Pancreas (tissue), 10 donors: ENCODE results near the gene KLHL24. TPM values are rescaled to one million over a fixed set of nuclear protein-coding genes. Genes with fewer than 3 reads are reported as not detected.
"Not testable (repeated sequence)": the region's sequence is repeated elsewhere in the genome, so short reads cannot be mapped to it uniquely, and the experiment has no call there.

Experiments
- ATAC-seq, 4 donors: fragments of 200-7000 bp; cut with Tn5 transposase; one replicate each; pipeline versions ENCODE4 v1.8.0 to v1.9.1; 2020; ENCODE audit warnings: mild to moderate bottlenecking in 4 of 4, moderate library complexity in 4 of 4
- DNase-seq, 6 donors: peaks; one replicate each; pipeline ENCODE4 v3.0.0-alpha.2; 2020
- FAIRE-seq: peaks from 2 replicates; lab custom pipeline; 2012; peaks lifted over from hg19 to GRCh38; lab: Jason Lieb, UNC
- H3K27ac ChIP-seq, 4 donors: fragments of 200-600 bp; sonication (generic); 1 replicate in 3 of 4; 2 replicates in 1 of 4; pipeline versions ENCODE4 v1.5.0 to v1.8.0; 2020
- H3K27me3 ChIP-seq, 4 donors: fragments of 200-600 bp; one replicate each; pipeline ENCODE4 v1.8.0; 2021
- H3K36me3 ChIP-seq, 3 donors: fragments of 200-600 bp; sonication (generic) in 1 of 3; one replicate each; pipeline versions ENCODE4 v1.5.0 to v1.8.0; 2020 to 2021
- H3K4me1 ChIP-seq, 3 donors: fragments of 200-600 bp; one replicate each; pipeline ENCODE4 v1.8.0; 2021
- H3K4me3 ChIP-seq, 4 donors: fragments of 200-600 bp; sonication (generic) in 2 of 4; one replicate each; pipeline versions ENCODE4 v1.5.0 to v1.8.0; 2020 to 2021
- H3K9me3 ChIP-seq, 4 donors: fragments of 200-600 bp; one replicate each; pipeline ENCODE4 v1.8.0; 2021
- WGBS, 2 donors: extraction: QIAGEN DNeasy Blood & Tissue Kit; methylation state at CpG; one replicate each; pipeline ENCODE4 v1.1.7; 2013; 5-methylcytosine and 5-hydroxymethylcytosine counted together
- intact Hi-C, 3 donors: fragments of 100-400 bp; cut with DNase I; formaldehyde crosslinking; loops; one replicate each; pipeline versions ENCODE4 v1.11.1 to v1.14.2; 2022
- polyA plus RNA-seq, 2 donors: library from polyadenylated mRNA; stranded (reverse); fragments of 200-250 nt; gene quantifications; one replicate each; pipeline ENCODE4 v1.2.3, GENCODE V29; 2013
- total RNA-seq, 6 donors: library from RNA; stranded (reverse); fragmentation: NEBNext Ultra II Directional in 4 of 6; extraction: Animal tissue kit (Norgen Biotek cat#: 25700) in 4 of 6; gene quantifications; one replicate each; pipeline versions ENCODE4 v1.2.1 to v1.2.4, GENCODE V29; 2021 to 2023
- TF ChIP-seq, protein P1 (sequence below), 4 donors: fragments of 200-600 bp; sonication (generic) in 3 of 4; IDR thresholded peaks; one replicate each; pipeline versions ENCODE4 v1.5.0 to v1.8.0; 2021; ENCODE audit warnings: antibody characterized with exemption in 4 of 4
- donor health status: healthy with polysubstance abuse.
- donor health status: DM: no; HTN: no; CAD: no; lungs with moderate emphysema.
- donor health status: DM: no; HTN: no; CAD: no.
- donor health status: control.
- donor health status: control.
- donor health status: Bipolar disorder and iron deficiency.
- donor health status: DM: yes; HTN: yes; CAD: no.
- donor health status: DM: no; HTN: no; CAD: no.
- donor health status: DM: no; HTN: no; CAD: no.
- donor health status: DM: yes; HTN: yes; CAD: no.

The KLHL24 gene
- total and polyA plus RNA-seq, 8 donors = 5.7 to 40.8 (median 23.9) TPM

DNA sequence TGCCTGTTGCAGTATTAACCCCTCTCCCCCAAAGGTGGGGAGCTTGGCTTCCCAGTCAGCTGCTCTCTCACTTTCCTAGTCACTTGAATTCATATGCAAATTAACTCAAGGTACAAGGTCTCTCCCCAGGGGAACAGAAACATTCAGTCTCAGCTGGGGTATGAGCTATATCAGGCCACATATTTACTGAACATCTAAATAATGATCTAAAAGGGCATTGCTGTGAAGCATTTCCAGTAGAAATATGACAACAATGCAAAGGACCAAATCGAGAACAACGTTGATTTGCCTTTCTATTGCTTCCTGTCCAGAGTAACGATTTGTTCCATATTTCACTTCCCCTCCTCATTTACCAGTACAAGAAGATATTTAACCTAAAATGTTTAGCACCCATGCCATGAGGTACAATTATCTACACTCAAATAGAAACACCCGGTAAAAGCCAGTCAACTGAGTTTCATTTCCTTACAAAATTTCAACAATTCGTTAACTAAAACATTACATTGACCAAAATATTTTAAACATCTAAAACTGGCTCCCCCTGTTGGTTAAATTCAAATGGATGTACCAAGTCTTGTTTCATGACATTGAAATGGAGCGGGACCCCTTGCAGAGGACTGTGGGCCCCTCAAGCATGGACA lies 43.4 kb upstream of the KLHL24 start:
- ATAC-seq (no peak), FAIRE-seq (no peak), DNase-seq (no peak)
- no peak overlapping the region for H3K27ac ChIP-seq
- WGBS, 2 donors = 37 to 48% methylated on average over 6 of the region's 6 CpGs
- H3K36me3 ChIP-seq = no peaks in the 10 kb centered on the region
- intact Hi-C loops = no loop called here
- TF ChIP-seq, protein P1, sequence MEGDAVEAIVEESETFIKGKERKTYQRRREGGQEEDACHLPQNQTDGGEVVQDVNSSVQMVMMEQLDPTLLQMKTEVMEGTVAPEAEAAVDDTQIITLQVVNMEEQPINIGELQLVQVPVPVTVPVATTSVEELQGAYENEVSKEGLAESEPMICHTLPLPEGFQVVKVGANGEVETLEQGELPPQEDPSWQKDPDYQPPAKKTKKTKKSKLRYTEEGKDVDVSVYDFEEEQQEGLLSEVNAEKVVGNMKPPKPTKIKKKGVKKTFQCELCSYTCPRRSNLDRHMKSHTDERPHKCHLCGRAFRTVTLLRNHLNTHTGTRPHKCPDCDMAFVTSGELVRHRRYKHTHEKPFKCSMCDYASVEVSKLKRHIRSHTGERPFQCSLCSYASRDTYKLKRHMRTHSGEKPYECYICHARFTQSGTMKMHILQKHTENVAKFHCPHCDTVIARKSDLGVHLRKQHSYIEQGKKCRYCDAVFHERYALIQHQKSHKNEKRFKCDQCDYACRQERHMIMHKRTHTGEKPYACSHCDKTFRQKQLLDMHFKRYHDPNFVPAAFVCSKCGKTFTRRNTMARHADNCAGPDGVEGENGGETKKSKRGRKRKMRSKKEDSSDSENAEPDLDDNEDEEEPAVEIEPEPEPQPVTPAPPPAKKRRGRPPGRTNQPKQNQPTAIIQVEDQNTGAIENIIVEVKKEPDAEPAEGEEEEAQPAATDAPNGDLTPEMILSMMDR (IDR thresholded peaks at IDR 0.05) = no peak
- no peaks in the 10 kb centered on the region for H3K27me3 ChIP-seq
- no peak overlapping the region for H3K4me3 ChIP-seq
- no peaks in the 10 kb centered on the region for H3K9me3 ChIP-seq
- no peaks in the 10 kb centered on the region for H3K4me1 ChIP-seq

GRCh38 chr3:183592821-183593220 lies 42.6 kb upstream of the KLHL24 start:
- Histone ChIP-seq H3K9me3 (no peaks in the 10 kb centered on the region), H3K27me3 (no peaks in the 10 kb centered on the region), H3K4me1 (no peaks in the 10 kb centered on the region), H3K27ac (no peak overlapping the region), H3K36me3 (no peaks in the 10 kb centered on the region), H3K4me3 (no peak overlapping the region)
- no peak for FAIRE-seq
- 84 to 91% methylated on average over 7 of the region's 7 CpGs for WGBS, 2 donors
- TF ChIP-seq, protein P1 (IDR thresholded peaks at IDR 0.05) = no peak
- DNase-seq = no peak
- no peak for ATAC-seq
- intact Hi-C loops = no loop called here

- no peak overlapping the region for H3K4me3 ChIP-seq
- 98 to 100% methylated on average over 2 of the region's 2 CpGs for WGBS, 2 donors
- intact Hi-C loops = no loop called here
- no peaks in the 10 kb centered on the region for H3K4me1 ChIP-seq
- no peak overlapping the region for H3K27ac ChIP-seq
- no peaks in the 10 kb centered on the region for H3K27me3 ChIP-seq
- TF ChIP-seq, protein P1 (IDR thresholded peaks at IDR 0.05) = no peak
- no peaks in the 10 kb centered on the region for H3K36me3 ChIP-seq
- no peaks in the 10 kb centered on the region for H3K9me3 ChIP-seq
- no peak for DNase-seq
- ATAC-seq = no peak
- FAIRE-seq = no peak
Measured at GRCh38 chr3:183594636-183595035, 40.8 kb upstream of the KLHL24 start.

DNA sequence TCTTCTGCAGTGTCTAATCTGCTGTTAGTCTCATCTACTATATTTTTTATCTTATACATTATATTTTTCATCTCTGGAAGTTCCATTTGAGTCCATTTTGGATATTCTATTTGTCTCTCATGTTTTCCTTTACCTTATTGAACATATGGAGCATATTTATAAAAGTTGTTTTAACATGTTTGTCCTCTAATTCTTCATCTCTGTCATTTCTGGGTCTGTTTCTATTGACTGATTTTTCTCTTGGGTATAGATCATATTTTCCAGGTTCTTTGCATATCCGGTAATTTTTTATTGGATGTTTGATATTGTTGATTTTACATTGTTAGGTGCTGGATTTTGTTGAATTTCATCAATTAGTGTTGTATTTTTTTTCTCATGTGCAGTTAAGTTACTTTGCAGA lies 37.5 kb upstream of the KLHL24 start:
- Histone ChIP-seq H3K36me3 (no peaks in the 10 kb centered on the region), H3K4me1 (no peaks in the 10 kb centered on the region), H3K27ac (no peak overlapping the region), H3K9me3 (no peaks in the 10 kb centered on the region), H3K27me3 (no peaks in the 10 kb centered on the region), H3K4me3 (no peak overlapping the region)
- TF ChIP-seq, protein P1 (IDR thresholded peaks at IDR 0.05) = no peak
- intact Hi-C loops = no loop called here
- ATAC-seq (no peak), FAIRE-seq (no peak), DNase-seq (no peak)
- 0 to 71% methylated on average over 1 of the region's 1 CpG for WGBS, 2 donors

GRCh38 chr3:183611326-183611725 lies 24.1 kb upstream of the KLHL24 start:
- FAIRE-seq, intact Hi-C loops: not testable (repeated sequence)
- WGBS, 2 donors = 91 to 94% methylated on average over 6 of the region's 6 CpGs

More at GRCh38 chr3:183611326-183611725, 24.1 kb upstream of the KLHL24 start:
- not testable (repeated sequence) for H3K4me1 ChIP-seq, ATAC-seq, H3K9me3 ChIP-seq, H3K27me3 ChIP-seq, H3K4me3 ChIP-seq, H3K36me3 ChIP-seq, DNase-seq, H3K27ac ChIP-seq
